Measurements from ENCODE around the gene AVPI1.

- TF ChIP-seq CTCF (optimal IDR thresholded peaks at IDR 0.05 in 1 of 3, IDR thresholded peaks at IDR 0.05 in 1 of 3, conservative IDR thresholded peaks at IDR 0.05 in 1 of 3; ENCODE audit: extremely low read depth in 1 of 3, insufficient read depth in 2 of 3, low read length in 3 of 3) (no peak), EZH2 (IDR thresholded peaks at IDR 0.05; ENCODE audit: low read length) (no peak)
Measured at GRCh38 chr10:97732052-97732359, 45.0 kb upstream of the AVPI1 start.
